HG03060 (cell line): ENCODE results near the gene FAM217A.
A peak's percentile ranks its signal among the peaks of the same experiment; 100 is the strongest.

Experiments used
- ATAC-seq: cut with Tn5 transposase; IDR thresholded peaks from one replicate; pipeline ENCODE4 v1.9.1; 2021; ENCODE audit warnings: low read depth, moderate number of reproducible peaks; ENCODE audit not compliant: unreplicated experiment

Gene FAM217A

DNA sequence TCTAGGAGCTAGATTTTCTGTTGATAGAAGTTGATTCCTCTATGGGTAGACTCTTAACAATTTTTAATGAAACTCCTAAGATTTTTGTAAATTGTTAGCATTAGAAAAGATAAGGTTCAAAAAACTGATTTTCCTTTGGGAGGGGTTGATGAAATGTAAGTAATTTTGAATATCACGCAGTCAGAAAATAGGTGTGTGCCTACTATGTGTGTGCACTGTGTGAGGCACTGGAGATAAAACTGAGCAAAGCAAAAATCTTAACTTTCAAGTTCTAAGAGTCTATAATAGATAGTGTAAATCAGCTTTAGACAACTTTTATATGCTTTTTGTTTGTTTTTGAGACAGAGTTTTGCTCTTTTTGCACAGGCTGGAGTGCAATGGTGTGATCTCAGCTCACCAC is 53.3 kb downstream of the FAM217A start:
- no peak for ATAC-seq

- ATAC-seq = no peak
These were observed 55.7 kb downstream of the FAM217A start for GRCh38 chr6:4023240-4023639.

DNA sequence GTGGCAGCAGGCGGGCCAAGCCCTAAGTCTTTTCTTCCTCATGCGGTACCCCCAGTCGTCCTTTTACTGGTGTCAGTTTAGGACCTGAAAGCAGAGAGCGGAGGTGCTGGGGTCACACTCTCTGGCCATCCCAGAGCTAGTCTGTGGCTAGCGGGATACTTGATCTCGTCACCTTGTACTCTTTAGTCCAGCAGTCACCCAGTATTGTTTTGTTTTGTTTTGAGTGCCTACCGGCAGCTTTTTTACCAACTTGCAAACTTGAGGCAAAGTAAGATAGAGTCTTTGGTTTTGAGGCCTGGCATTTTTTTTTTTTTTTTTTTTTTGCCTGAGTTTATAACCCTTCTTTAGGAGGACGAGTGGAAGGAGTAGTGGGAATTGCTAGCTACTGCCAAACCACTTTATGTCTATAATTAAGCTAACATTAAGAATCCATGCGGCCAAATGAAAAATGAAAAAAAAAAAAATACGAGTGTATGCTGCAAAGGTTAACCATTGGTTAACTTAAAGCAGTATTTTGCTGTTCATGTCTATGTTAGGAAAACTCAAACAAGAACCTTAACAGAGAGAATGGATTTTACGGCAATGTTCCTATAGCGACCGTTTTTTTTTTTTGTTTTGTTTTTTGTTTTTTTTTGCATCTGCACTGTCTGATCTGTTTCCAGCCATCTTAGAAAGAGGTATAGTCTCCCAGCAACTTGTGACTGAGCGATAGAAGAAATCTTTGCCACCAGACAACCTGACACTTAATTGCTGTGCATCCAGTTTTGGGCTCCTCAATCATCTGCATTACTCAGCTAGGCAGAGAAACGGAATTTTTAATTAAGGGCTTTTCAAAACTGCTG is 56.9 kb downstream of the FAM217A start:
- ATAC-seq = no peak

- ATAC-seq = peak; percentile 31
These were observed 57.6 kb downstream of the FAM217A start for GRCh38 chr6:4021133-4021853.

DNA sequence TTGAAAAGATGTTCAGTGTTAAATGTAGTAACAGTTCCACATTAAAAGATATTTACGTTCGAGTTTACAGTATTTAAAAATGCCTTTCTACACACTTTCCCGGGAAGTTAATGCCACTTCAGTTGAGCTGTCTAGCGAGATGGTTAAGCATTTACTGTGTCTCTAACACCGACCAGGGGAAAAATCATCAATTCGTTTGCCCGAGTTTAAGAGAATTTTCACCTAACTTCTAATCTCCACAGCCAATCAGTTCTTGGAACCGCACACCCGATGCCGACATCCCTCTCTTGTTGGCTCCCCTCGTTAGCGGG is 58.2 kb downstream of the FAM217A start:
- no peak for ATAC-seq

DNA sequence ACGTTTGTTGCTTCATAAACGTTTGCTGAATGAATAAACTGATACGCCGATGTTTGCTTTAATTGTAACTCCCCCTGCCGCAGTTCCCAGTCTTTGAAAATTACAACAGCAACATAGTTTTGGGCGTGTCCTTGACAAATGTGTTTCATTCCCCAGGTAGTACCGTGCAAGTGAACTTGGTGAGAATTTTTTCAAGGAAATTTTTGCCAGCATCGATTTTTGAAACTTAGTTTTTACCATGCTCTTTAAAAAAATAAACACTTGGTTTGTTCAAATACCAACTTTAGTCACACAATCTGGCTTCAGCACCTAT is 60.1 kb downstream of the FAM217A start:
- ATAC-seq = no peak
